HT1080 (cell line): Measurements from ENCODE around the gene SLC30A10. TPM values are rescaled to one million over a fixed set of nuclear protein-coding genes. Genes with fewer than 3 reads are reported as not detected.
"Not testable (repeated sequence)": the region's sequence is repeated elsewhere in the genome, so short reads cannot be mapped to it uniquely, and the experiment has no call there.

Experiments
- DNase-seq: peaks from one replicate; pipeline ENCODE4 v3.0.0-alpha.2; 2015; ENCODE audit warnings: low read depth
- total RNA-seq: library from RNA; depleted of rRNA; stranded (reverse); fragments of >200 nt; shearing (Covaris generic); gene quantifications from 2 replicates; pipeline ENCODE4 v1.2.3, GENCODE V29; 2014

Gene SLC30A10
- total RNA-seq, 1 experiment from 2014 or later: not detected

DNA sequence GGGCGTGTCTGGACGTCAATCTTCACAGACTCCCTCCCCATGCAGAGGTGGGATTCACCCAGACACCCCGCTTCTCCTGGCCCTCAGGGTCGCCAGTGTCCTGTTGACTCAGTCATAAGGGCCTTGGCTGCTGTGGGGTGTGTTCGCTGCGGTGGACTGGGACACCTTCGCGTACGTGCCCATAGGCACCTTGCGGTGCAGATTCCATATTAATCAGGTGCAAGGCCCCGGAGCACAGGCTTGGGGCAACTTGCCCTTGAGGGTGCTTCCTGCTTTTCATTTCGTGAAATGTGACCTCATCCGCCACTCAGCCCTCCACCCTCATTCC lies 398 bp upstream of the SLC30A10 start:
- DNase-seq: no peak

DNA sequence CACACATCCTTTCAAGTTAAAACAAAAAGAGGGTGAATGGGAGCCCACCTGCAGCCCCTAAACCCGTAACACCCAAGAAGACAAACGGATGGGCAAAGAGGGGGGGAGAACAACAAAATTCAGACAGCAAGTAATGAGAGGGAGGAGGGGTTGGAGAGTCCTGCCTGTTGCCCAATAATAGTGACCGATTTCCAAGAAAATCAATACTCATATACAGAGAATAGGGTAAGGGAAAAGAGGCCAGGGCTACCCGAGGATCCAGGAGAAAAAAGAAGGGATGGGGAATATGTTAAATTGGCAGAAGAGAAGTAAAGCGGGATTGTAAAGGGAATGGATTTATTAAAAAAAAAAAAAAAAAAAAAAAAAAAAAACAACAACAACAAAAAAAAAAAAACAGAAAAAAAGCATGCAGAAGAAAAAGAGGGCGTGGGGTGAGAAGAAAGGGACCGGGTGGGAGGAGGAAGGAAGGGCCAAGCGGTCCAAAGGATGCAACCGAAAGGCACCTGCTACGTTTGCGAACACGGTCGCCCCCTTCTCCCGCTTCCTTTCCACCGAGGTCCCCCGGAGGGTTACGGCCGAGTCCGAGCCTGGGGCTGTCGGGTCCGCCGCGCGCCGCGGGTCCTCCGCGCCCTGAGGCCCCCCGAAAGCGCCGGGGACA lies 930 bp downstream of the SLC30A10 start:
- DNase-seq: no peak

DNA sequence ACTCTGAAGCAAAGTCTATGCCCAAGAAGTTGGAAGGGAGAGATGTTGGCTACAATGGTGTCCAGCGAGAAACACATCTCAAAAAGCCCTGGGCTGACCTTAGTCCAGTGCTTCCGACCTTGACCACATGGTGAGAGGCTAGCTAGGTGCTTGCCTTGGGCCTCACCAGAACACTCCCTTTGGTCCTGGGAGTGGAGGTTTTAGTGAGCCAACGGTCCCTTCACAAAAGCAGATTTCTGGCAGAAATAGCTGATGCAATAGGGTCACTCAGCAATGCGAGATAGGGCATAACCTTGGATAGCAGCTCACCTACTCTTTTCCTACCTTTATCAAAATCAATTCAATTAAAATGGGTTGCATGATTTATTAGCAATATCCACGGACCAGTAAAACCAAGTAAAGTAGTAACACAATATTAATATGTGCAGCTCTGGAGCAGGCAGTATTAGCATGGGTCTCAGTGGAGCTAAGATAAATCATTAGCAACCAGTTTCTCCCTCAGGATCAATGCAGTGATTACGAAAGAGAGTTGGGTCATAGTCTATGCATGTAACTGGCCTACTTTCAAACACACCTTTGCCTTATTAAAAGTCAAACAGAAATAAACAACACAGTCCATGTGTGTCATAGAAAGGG lies 1.9 kb downstream of the SLC30A10 start:
- DNase-seq: no peak

DNA sequence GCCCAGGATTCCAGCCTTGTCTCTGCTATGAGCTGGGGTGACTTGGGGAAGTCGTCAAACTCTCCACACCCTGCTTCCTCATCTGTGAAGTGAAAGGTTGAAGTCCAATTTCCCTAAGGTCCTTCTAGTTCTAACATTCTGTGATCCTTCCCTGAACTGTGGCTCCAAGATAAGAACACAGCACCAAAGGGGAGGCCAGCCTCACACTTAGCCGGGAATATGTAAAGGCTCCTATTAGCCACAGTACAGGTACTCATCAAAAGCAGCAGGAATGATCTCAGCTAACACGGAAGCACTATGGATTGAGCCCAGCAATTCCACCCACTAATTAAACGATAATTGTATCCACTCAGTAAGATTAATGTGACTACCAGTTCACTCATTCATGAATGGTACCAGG lies 4.0 kb downstream of the SLC30A10 start:
- DNase-seq: no peak

DNA sequence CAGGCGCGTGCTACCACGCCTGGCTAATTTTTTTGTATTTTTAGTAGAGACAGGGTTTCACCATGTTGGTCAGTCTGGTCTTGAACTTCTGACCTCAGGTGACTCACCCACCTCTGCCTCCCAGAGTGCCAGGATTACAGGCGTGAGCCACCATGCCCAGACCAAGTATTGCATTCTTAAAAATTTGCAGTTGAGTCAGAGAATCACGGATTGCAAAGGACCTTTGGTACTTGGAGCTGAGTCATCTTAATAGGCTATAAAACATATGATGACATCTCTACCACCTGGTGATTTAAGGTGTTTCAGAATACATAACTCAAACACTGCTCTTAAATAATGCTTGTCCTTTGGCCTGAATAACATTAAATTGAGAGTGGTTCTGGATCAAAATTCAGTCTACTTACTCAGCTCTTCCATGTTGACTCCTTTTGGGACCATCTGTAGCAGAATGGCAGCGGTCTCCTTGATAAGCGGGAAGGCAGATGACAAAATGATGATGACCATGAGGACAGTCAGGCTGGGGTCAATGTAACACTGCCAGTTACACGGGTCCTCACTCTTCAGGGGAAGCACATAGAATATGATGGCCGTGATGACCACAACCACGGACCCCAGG lies 10.4 kb downstream of the SLC30A10 start:
- DNase-seq: peak; percentile 76

- DNase-seq: no peak
These were observed 11.1 kb downstream of the SLC30A10 start for GRCh38 chr1:219917281-219917680.

DNA sequence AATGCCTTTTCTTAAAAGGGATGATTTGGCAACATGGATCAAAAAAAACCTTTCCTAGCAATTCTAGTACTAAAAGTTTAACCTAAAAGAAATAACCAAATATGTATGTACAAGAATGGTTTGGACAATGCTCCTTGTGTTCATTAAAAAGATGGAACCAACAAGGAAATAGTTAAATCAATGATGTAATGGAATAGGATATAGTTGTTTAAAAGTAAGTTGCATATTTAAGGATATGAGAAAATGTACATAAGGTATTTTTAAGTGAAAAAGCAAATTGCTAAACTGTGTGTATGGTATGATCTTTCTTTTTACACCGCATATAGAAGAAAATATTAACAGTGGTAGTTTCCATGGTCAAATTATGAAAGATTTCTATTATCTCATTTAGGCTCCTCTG lies 12.1 kb downstream of the SLC30A10 start:
- DNase-seq: no peak

DNA sequence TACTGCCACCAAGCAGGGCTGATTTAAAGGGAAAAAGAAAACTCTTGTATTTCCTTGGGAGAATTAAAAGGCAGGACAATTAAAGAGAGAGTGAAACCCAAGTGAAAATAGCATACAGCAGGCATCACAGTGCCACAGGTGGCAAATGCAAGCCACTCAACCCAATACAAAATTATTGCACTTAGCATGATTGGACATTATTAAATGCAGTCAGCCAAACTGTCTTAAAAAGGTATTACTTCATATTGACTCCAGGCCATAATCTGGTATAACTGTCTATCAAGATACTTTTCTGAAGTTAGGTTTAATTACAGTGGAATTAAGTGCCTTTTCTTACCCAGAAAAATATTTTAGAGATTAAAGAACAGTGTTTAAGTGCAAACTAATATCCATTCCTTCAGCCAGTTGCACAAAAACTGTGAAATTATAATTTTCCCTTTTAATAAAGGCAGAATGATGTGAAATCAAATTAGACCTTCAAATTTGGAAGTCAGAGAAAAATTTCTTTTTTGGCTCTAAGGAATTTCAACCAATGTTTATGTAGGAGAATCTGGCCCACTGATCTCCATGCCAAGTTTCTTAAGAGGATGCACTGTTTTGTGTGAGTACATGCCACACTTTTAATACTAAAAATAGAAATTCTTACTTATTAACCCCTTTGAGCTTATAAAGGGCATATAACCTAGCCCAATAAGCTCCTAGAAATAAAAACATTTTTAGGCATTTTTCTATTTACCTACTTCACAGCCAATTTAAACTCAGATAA lies 15.2 kb downstream of the SLC30A10 start:
- no peak for DNase-seq

DNA sequence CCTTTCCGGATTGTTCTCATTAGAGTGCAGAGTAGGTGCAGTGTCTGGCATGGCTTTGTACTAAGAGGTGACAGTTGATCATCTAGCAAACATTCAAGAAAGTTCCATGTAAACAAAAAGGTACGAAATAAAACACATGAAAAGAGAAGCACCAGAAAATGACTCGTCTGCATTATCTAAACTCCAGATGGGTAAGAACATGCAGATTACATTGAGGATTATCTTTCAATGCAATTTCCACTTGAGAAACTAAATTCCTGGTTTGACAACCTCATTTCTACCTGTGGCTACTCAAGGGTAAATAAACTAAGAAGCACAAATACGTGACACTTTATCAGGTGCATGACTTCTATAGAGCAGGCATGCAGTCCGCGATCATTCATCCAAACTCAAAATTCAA lies 17.6 kb downstream of the SLC30A10 start:
- no peak for DNase-seq

- no peak for DNase-seq
These were observed 18.9 kb downstream of the SLC30A10 start for GRCh38 chr1:219909476-219909875.

- DNase-seq: no peak
These were observed 20.2 kb downstream of the SLC30A10 start for GRCh38 chr1:219908170-219908569.

DNA sequence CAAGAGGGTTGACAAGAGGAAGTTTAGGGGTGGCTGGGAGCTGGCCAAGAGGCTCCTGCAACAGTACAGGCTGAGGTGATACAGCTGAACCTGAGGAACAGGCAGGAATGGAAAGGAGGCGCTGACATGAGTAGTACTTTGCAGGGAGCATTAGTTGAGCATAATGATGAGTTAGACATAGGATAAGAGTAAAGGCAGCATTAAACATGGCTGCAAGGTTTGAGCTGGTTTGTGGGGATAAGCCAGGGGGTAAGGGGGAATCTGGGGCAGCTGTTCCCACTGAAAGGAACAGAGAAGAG lies 20.6 kb downstream of the SLC30A10 start:
- DNase-seq: no peak

DNA sequence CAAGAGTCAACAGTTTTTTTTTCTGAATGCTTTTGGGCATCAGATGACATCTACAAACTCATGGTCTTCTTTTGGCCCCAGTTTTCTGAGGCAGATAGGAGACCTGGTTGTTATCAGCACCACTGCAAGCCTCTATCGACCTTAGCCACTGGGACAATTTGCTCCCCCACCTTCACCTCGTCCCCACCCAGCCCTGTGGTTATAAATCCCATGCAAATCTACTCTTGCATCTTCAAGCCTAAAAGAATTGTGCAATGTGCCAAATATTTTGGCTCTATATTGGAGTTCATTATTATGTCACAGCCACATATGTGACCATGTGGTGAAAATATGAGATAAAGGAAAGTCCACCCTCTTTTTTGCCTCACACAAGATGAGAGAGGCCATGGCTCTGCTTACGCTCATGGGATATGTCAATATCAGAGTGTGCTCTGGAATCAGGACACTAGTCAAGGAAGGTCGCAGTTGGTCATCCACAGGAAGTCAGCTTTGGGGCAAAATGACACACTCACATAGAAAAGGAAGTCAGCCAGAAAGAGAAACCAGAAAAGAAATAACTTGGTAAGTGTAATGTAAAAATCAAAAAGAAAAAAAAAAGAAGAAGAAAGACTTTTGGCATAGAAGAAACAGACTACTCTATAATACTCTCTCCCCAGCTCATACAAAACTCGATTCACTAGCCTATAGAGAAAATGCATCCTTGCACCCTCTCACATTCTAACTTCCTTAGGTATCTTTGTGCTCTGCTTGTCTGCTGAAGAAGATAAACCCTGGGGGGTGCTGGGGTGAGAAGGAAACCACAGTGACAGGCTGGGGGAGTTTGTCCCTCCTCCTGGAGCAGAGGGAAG lies 21.2 kb downstream of the SLC30A10 start:
- DNase-seq: no peak

DNA sequence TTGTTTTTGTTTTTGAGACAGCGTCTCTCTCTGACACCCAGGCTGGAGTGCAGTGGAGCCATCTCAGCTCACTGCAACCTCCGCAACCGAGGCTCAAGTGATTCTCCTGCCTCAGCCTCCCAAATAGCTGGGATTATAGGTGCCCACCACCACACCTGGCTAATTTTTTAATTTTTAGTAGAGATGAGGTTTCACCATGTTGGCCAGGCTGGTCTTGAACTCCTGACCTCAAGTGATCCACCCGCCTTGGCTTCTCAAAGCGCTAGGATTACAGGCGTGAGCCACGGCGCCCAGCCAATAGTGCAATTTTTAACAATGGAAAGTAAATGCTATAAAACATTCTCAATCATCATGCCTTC lies 21.8 kb downstream of the SLC30A10 start:
- DNase-seq: not testable (repeated sequence)

GRCh38 chr1:219905524-219905923 lies 22.8 kb downstream of the SLC30A10 start:
- DNase-seq: no peak

- DNase-seq: no peak
These were observed 23.4 kb downstream of the SLC30A10 start for GRCh38 chr1:219904934-219905333.

DNA sequence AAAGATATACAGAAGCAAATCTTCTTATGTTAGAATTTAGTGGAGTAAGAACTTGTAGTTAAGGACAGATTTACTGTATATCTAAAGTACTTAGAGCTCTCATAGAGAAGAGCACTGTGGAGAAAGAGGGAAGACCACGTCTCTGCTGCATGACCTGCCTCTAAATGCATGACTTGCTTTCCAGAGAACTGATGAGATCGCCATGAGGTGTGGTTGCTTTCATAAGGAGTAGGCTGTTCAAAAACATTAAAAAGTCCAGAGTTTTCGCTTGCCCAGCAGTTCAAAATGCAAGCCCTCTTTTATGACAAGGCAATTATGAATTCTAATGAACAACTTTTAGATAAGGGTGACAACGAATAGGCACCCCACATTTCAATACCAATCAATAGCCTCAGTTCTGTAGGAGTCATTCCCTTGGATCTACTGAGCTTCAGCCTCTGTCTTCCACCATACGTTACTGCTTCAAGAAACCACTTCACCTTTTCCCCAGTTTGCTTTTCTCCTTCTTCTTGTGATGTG lies 24.9 kb downstream of the SLC30A10 start:
- DNase-seq: no peak

DNA sequence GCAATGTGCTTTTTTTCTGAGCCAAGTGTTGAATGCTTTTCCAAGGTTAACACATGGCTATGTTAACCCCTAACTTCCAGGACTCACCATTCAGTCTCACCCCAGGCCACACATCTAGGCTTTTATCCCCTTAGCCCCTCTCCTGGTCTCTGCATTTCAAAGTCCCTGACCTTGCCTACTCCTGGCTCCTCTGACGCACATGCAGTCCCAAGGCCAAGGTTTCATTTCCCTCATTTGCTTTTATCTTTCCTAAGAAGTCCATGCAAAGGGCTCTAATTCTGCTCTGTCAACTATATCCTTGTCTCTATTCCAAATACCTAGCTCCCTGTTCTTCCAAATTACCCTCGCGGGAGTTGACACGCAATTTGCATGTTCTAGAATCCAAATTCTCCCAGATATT lies 25.4 kb downstream of the SLC30A10 start:
- no peak for DNase-seq

- no peak for DNase-seq
These were observed 27.5 kb downstream of the SLC30A10 start for GRCh38 chr1:219900882-219901281.

DNA sequence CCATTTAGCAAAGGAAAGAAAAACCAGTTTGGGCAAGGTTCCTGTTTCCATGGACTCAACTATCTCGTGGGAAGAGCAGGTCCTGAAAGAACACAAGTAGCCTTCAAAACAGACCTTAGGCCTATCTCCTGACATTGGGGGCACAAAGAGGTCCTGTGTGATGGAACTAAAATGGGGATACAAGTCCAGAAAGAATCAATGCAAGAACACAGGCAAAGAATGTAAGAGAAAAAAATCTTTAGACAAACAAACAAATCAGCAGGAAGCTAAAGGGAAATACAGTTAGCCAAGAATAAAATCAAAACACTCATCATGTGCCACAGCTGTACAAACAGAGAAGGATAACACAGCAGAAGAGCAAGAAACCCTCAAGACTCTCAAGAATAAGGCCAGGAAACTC lies 28.2 kb downstream of the SLC30A10 start:
- DNase-seq: peak; percentile 3

GRCh38 chr1:219898375-219898774 lies 30.0 kb downstream of the SLC30A10 start:
- no peak for DNase-seq
